Measurements from ENCODE around the gene RAB7A.

The RAB7A gene

GRCh38 chr3:128800241-128801187, 74.5 kb downstream of the RAB7A start:
- no peak overlapping the region for H3K4me3 ChIP-seq (ENCODE audit: low read length in 2 of 2)
- H3K18ac ChIP-seq (ENCODE audit: low read length) = no peak overlapping the region
- H3K27ac ChIP-seq (replicated peaks; ENCODE audit: low read length) = no peak overlapping the region
- H3K36me3 ChIP-seq (replicated peaks in 1 of 2; ENCODE audit: control insufficient read depth in 2 of 2, insufficient read depth in 2 of 2, low read length in 2 of 2) = peaks cover 30 to 90% of the 10 kb centered on the region in 2 donors
- no peak overlapping the region for H2AK5ac ChIP-seq (ENCODE audit: low read depth, low read length)
- no peak overlapping the region for H2BK5ac ChIP-seq (ENCODE audit: low read length)
- H3K4ac ChIP-seq (ENCODE audit: low read length) = no peak overlapping the region
- no peaks in the 10 kb centered on the region for H3K27me3 ChIP-seq (ENCODE audit: control insufficient read depth in 3 of 3, insufficient read depth in 3 of 3, low read depth in 1 of 3, low read length in 3 of 3)
- H3K4me1 ChIP-seq (ENCODE audit: control insufficient read depth in 2 of 2, insufficient read depth in 1 of 2, low read depth in 1 of 2, low read length in 2 of 2) = peaks cover 0 to 5% of the 10 kb centered on the region in 2 donors
- no peak overlapping the region for H4K91ac ChIP-seq (ENCODE audit: low read depth, low read length, poor library complexity)
- no peaks in the 10 kb centered on the region for H3K79me1 ChIP-seq (ENCODE audit: low read depth, low read length)
- no peak overlapping the region for H4K8ac ChIP-seq (ENCODE audit: low read depth, low read length)
- H3K9ac ChIP-seq (ENCODE audit: low read depth, low read length, poor library complexity) = no peak overlapping the region
- no peak overlapping the region for H2AFZ ChIP-seq (ENCODE audit: low read length)
- H3K9me3 ChIP-seq (replicated peaks in 1 of 2; ENCODE audit: control insufficient read depth in 2 of 2, insufficient read depth in 1 of 2, low read depth in 1 of 2, low read length in 2 of 2) = no peaks in the 10 kb centered on the region
- H3K14ac ChIP-seq (ENCODE audit: low read length) = no peak overlapping the region
- no peak overlapping the region for H2BK12ac ChIP-seq (ENCODE audit: low read length)
- no peak for DNase-seq (ENCODE audit: low spot score)
- no peak overlapping the region for H2BK120ac ChIP-seq (ENCODE audit: low read depth, low read length)
- H3K4me2 ChIP-seq (ENCODE audit: insufficient read depth, low read length, poor library complexity, severe bottlenecking) = no peak overlapping the region
- H2BK15ac ChIP-seq (ENCODE audit: low read length) = no peak overlapping the region
- WGBS, 2 donors (ENCODE audit: extremely low coverage in 2 of 2, insufficient read length in 2 of 2, insufficient replicate concordance in 1 of 2) = no CpG with 5 or more reads among the region's 9 CpGs
- no peak overlapping the region for H3K23ac ChIP-seq (ENCODE audit: low read depth, low read length, poor library complexity)

- no peak overlapping the region for H2AK5ac ChIP-seq (ENCODE audit: low read depth, low read length)
- H3K4me1 ChIP-seq (ENCODE audit: control insufficient read depth in 2 of 2, insufficient read depth in 1 of 2, low read depth in 1 of 2, low read length in 2 of 2) = peaks cover 0 to 5% of the 10 kb centered on the region in 2 donors
- H3K9ac ChIP-seq (ENCODE audit: low read depth, low read length, poor library complexity) = no peak overlapping the region
- H3K27me3 ChIP-seq (ENCODE audit: control insufficient read depth in 3 of 3, insufficient read depth in 3 of 3, low read depth in 1 of 3, low read length in 3 of 3) = no peaks in the 10 kb centered on the region
- H3K4me3 ChIP-seq (ENCODE audit: low read length in 2 of 2) = no peak overlapping the region
- no peak overlapping the region for H2BK15ac ChIP-seq (ENCODE audit: low read length)
- no peak overlapping the region for H4K91ac ChIP-seq (ENCODE audit: low read depth, low read length, poor library complexity)
- H3K79me1 ChIP-seq (ENCODE audit: low read depth, low read length) = no peaks in the 10 kb centered on the region
- no peak overlapping the region for H2AFZ ChIP-seq (ENCODE audit: low read length)
- no peak overlapping the region for H2BK5ac ChIP-seq (ENCODE audit: low read length)
- no peak overlapping the region for H3K23ac ChIP-seq (ENCODE audit: low read depth, low read length, poor library complexity)
- H2BK12ac ChIP-seq (ENCODE audit: low read length) = no peak overlapping the region
- no peak for DNase-seq (ENCODE audit: low spot score)
- H3K18ac ChIP-seq (ENCODE audit: low read length) = no peak overlapping the region
- no peak overlapping the region for H2BK120ac ChIP-seq (ENCODE audit: low read depth, low read length)
- no CpG with 5 or more reads among the region's 2 CpGs for WGBS, 2 donors (ENCODE audit: extremely low coverage in 2 of 2, insufficient read length in 2 of 2, insufficient replicate concordance in 1 of 2)
- H3K4ac ChIP-seq (ENCODE audit: low read length) = no peak overlapping the region
- H4K8ac ChIP-seq (ENCODE audit: low read depth, low read length) = no peak overlapping the region
- H3K4me2 ChIP-seq (ENCODE audit: insufficient read depth, low read length, poor library complexity, severe bottlenecking) = no peak overlapping the region
- no peak overlapping the region for H3K27ac ChIP-seq (replicated peaks; ENCODE audit: low read length)
- no peaks in the 10 kb centered on the region for H3K9me3 ChIP-seq (replicated peaks in 1 of 2; ENCODE audit: control insufficient read depth in 2 of 2, insufficient read depth in 1 of 2, low read depth in 1 of 2, low read length in 2 of 2)
- H3K14ac ChIP-seq (ENCODE audit: low read length) = no peak overlapping the region
- peaks cover 33 to 93% of the 10 kb centered on the region in 2 donors for H3K36me3 ChIP-seq (replicated peaks in 1 of 2; ENCODE audit: control insufficient read depth in 2 of 2, insufficient read depth in 2 of 2, low read length in 2 of 2)
Observed at GRCh38 chr3:128801779-128802380, 75.9 kb downstream of the RAB7A start.

GRCh38 chr3:128803307-128803706, 77.3 kb downstream of the RAB7A start:
- no peaks in the 10 kb centered on the region for H3K79me1 ChIP-seq (ENCODE audit: low read depth, low read length)
- no peak overlapping the region for H4K91ac ChIP-seq (ENCODE audit: low read depth, low read length, poor library complexity)
- H2BK120ac ChIP-seq (ENCODE audit: low read depth, low read length) = no peak overlapping the region
- no peak overlapping the region for H3K27ac ChIP-seq (replicated peaks; ENCODE audit: low read length)
- H3K4me3 ChIP-seq (ENCODE audit: low read length in 2 of 2) = no peak overlapping the region
- no peak overlapping the region for H3K4ac ChIP-seq (ENCODE audit: low read length)
- no peak overlapping the region for H3K9ac ChIP-seq (ENCODE audit: low read depth, low read length, poor library complexity)
- no peak overlapping the region for H3K18ac ChIP-seq (ENCODE audit: low read length)
- no peak overlapping the region for H2BK5ac ChIP-seq (ENCODE audit: low read length)
- H3K4me2 ChIP-seq (ENCODE audit: insufficient read depth, low read length, poor library complexity, severe bottlenecking) = no peak overlapping the region
- H3K4me1 ChIP-seq (ENCODE audit: control insufficient read depth in 2 of 2, insufficient read depth in 1 of 2, low read depth in 1 of 2, low read length in 2 of 2) = peaks cover 0 to 5% of the 10 kb centered on the region in 2 donors
- no peak for DNase-seq (ENCODE audit: low spot score)
- H2BK12ac ChIP-seq (ENCODE audit: low read length) = no peak overlapping the region
- no peaks in the 10 kb centered on the region for H3K27me3 ChIP-seq (ENCODE audit: control insufficient read depth in 3 of 3, insufficient read depth in 3 of 3, low read depth in 1 of 3, low read length in 3 of 3)
- no peak overlapping the region for H3K14ac ChIP-seq (ENCODE audit: low read length)
- H2BK15ac ChIP-seq (ENCODE audit: low read length) = no peak overlapping the region
- H3K9me3 ChIP-seq (replicated peaks in 1 of 2; ENCODE audit: control insufficient read depth in 2 of 2, insufficient read depth in 1 of 2, low read depth in 1 of 2, low read length in 2 of 2) = no peaks in the 10 kb centered on the region
- no peak overlapping the region for H2AFZ ChIP-seq (ENCODE audit: low read length)
- H3K36me3 ChIP-seq (replicated peaks in 1 of 2; ENCODE audit: control insufficient read depth in 2 of 2, insufficient read depth in 2 of 2, low read length in 2 of 2) = peaks cover 30 to 93% of the 10 kb centered on the region in 2 donors
- no peak overlapping the region for H4K8ac ChIP-seq (ENCODE audit: low read depth, low read length)
- no peak overlapping the region for H2AK5ac ChIP-seq (ENCODE audit: low read depth, low read length)
- no peak overlapping the region for H3K23ac ChIP-seq (ENCODE audit: low read depth, low read length, poor library complexity)

- no peak overlapping the region for H4K8ac ChIP-seq (ENCODE audit: low read depth, low read length)
- no peak overlapping the region for H3K4ac ChIP-seq (ENCODE audit: low read length)
- H2AK5ac ChIP-seq (ENCODE audit: low read depth, low read length) = no peak overlapping the region
- no peak overlapping the region for H2AFZ ChIP-seq (ENCODE audit: low read length)
- H3K9ac ChIP-seq (ENCODE audit: low read depth, low read length, poor library complexity) = no peak overlapping the region
- no peak overlapping the region for H3K4me3 ChIP-seq (ENCODE audit: low read length in 2 of 2)
- H2BK12ac ChIP-seq (ENCODE audit: low read length) = no peak overlapping the region
- no CpG with 5 or more reads among the region's 5 CpGs for WGBS, 2 donors (ENCODE audit: extremely low coverage in 2 of 2, insufficient read length in 2 of 2, insufficient replicate concordance in 1 of 2)
- no peak overlapping the region for H3K4me2 ChIP-seq (ENCODE audit: insufficient read depth, low read length, poor library complexity, severe bottlenecking)
- H3K14ac ChIP-seq (ENCODE audit: low read length) = no peak overlapping the region
- no peak overlapping the region for H2BK15ac ChIP-seq (ENCODE audit: low read length)
- H3K23ac ChIP-seq (ENCODE audit: low read depth, low read length, poor library complexity) = no peak overlapping the region
- H2BK120ac ChIP-seq (ENCODE audit: low read depth, low read length) = no peak overlapping the region
- H3K9me3 ChIP-seq (replicated peaks in 1 of 2; ENCODE audit: control insufficient read depth in 2 of 2, insufficient read depth in 1 of 2, low read depth in 1 of 2, low read length in 2 of 2) = no peaks in the 10 kb centered on the region
- H2BK5ac ChIP-seq (ENCODE audit: low read length) = no peak overlapping the region
- peaks cover 0 to 5% of the 10 kb centered on the region in 2 donors for H3K4me1 ChIP-seq (ENCODE audit: control insufficient read depth in 2 of 2, insufficient read depth in 1 of 2, low read depth in 1 of 2, low read length in 2 of 2)
- no peaks in the 10 kb centered on the region for H3K27me3 ChIP-seq (ENCODE audit: control insufficient read depth in 3 of 3, insufficient read depth in 3 of 3, low read depth in 1 of 3, low read length in 3 of 3)
- no peak overlapping the region for H4K91ac ChIP-seq (ENCODE audit: low read depth, low read length, poor library complexity)
- H3K36me3 ChIP-seq (replicated peaks in 1 of 2; ENCODE audit: control insufficient read depth in 2 of 2, insufficient read depth in 2 of 2, low read length in 2 of 2) = peaks cover 29 to 93% of the 10 kb centered on the region in 2 donors
- H3K18ac ChIP-seq (ENCODE audit: low read length) = no peak overlapping the region
- DNase-seq (ENCODE audit: low spot score) = no peak
- H3K27ac ChIP-seq (replicated peaks; ENCODE audit: low read length) = no peak overlapping the region
- H3K79me1 ChIP-seq (ENCODE audit: low read depth, low read length) = no peaks in the 10 kb centered on the region
Observed at GRCh38 chr3:128804017-128804810, 78.2 kb downstream of the RAB7A start.
